Measurements from ENCODE around the gene SHC3.

Gene SHC3

DNA sequence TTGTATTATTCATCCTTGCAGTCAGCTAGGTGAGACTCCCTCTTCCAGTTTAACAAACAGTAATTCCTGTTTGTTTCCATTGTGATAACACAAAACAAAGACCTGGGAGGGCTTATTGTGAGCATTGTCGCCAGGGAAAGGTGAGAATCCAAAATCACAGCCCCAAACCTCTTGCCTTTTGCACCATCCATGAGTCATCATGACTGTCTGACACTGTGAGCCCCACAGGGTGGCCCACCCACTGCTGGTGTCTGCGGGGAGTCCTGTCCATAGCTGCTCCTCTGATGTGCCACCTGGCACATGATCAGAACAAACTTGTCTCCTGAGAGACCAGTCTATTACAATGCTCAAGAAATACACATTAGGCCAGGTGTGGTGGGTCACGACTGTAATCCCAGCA is 221.1 kb downstream of the SHC3 start:
- DNase-seq (ENCODE audit: low read depth in 2 of 2): no peak
